ENCODE data around the gene LBX2. TPM values are rescaled to one million over a fixed set of nuclear protein-coding genes. Genes with fewer than 3 reads are reported as not detected.

LBX2 gene
- total RNA-seq, 4 donors from 2014 or later, result 0.80 to 3.8 (median 1.6) TPM; not detected in 1

DNA sequence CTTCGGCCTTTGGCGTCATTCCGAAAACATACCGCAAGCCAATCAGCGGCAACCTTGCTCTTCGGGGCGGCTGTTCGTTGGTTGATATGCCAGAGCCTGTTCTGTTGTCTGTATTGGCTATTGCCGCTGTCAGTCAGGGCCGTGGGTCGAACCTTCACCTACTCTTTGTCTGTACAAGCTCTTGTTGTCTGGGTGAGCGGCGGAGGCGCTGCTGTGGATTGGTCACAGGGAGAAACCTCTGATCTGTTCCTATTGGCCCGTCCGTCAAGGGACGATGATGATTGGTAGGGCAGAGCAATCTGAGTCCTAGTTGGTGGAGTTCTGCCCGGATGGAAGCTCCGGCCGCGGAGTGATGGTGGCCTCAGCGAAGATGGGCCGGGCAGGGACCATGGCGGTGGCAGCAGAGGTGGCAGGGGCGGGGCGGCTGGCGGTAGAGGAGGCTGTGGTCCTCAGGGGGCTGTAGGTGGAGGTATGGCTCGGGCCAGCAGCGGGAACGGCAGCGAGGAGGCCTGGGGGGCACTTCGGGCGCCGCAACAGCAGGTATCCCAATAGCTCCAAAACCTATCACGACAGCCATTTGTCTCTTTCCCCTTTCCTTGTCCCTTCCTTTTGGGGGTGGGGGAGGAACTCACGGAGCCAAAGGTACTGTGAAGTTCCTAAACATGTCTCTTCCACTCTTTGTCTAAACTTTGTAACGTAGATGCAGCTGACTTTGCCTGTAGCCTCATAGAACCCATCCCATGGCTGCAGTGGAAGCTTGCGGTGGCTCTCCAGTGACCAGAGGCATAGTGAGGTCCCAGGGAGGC is 41.1 kb downstream of the LBX2 start, which contains the start of gene WBP1:
Gene WBP1, plus strand, starts transcription at position 307 of the 806 bp plus-strand sequence. Its CDS starts 165 bp downstream, at position 472.
- Histone ChIP-seq H3K27ac (peak within 1 kb of the TSS; percentile 96 to 99 (median 98)), H3K36me3 (no peaks in the 10 kb centered on the region), H3K9me3 (no peaks in the 10 kb centered on the region), H3K4me1 (peaks cover 21 to 32% (median 27%) of the 10 kb centered on the region in 4 donors), H3K27me3 (no peaks in the 10 kb centered on the region), H3K4me3 (peak within 1 kb of the TSS; percentile 58 to 77 (median 66))
- in situ Hi-C loops (cut with MboI; ENCODE audit: low pct_ligation_motif_present in 1 of 4, low pct_unique_long_range_greater_than_20kb in 1 of 4, low sequenced_read_pairs in 3 of 4) (no loop called here), intact Hi-C loops (cut with DNase I; ENCODE audit: low total_unique reads) (no loop called here)
- TF ChIP-seq, protein P1, sequence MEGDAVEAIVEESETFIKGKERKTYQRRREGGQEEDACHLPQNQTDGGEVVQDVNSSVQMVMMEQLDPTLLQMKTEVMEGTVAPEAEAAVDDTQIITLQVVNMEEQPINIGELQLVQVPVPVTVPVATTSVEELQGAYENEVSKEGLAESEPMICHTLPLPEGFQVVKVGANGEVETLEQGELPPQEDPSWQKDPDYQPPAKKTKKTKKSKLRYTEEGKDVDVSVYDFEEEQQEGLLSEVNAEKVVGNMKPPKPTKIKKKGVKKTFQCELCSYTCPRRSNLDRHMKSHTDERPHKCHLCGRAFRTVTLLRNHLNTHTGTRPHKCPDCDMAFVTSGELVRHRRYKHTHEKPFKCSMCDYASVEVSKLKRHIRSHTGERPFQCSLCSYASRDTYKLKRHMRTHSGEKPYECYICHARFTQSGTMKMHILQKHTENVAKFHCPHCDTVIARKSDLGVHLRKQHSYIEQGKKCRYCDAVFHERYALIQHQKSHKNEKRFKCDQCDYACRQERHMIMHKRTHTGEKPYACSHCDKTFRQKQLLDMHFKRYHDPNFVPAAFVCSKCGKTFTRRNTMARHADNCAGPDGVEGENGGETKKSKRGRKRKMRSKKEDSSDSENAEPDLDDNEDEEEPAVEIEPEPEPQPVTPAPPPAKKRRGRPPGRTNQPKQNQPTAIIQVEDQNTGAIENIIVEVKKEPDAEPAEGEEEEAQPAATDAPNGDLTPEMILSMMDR (IDR thresholded peaks at IDR 0.05), result no peak
- peak; percentile 83 for TF ChIP-seq POLR2A (IDR thresholded peaks at IDR 0.05)
- TF ChIP-seq POLR2AphosphoS5 (IDR thresholded peaks at IDR 0.05), result peak in 2 of 3 donors; percentile 62 to 89
- TF ChIP-seq EP300 (IDR thresholded peaks at IDR 0.05; ENCODE audit: low read depth), result no peak
- peak; percentile 100 for DNase-seq
- WGBS, 2 donors (ENCODE audit: low coverage in 1 of 2), result 1% methylated on average over 38 of the region's 38 CpGs; no CpG with 5 or more reads in 1 of the 2 donors

DNA sequence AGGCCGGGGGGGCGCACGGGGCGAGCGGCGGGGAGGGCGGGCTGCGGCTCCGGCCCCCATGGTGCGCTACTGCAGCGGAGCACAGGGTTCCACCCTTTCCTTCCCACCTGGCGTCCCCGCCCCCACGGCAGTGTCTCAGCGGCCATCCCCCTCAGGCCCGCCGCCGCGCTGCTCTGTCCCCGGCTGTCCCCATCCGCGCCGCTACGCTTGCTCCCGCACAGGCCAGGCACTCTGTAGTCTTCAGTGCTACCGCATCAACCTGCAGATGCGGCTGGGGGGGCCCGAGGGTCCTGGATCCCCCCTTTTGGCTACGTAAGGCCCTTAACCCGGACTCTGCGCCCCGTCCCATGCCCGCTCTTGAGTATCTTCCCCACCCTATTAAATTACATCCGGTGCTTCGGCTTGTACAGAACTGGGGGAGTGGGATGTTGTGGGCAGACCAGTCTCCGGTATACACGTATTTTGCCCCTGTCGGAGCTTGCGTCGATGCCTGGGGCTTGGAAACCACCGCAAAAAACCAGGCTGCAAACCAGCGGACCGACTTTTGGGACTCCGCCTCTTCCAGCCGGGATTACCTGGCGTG is 41.8 kb downstream of the LBX2 start:
- peaks cover 21 to 32% (median 27%) of the 10 kb centered on the region in 4 donors for H3K4me1 ChIP-seq
- no peaks in the 10 kb centered on the region for H3K36me3 ChIP-seq
- H3K9me3 ChIP-seq, result no peaks in the 10 kb centered on the region
- in situ Hi-C loops (cut with MboI; ENCODE audit: low pct_ligation_motif_present in 1 of 4, low pct_unique_long_range_greater_than_20kb in 1 of 4, low sequenced_read_pairs in 3 of 4) (no loop called here), intact Hi-C loops (cut with DNase I; ENCODE audit: low total_unique reads) (loop anchor here (1.0 kb wide), 1 partner anchor 16 kb away; no protein-coding TSS in a partner anchor)
- WGBS, 2 donors (ENCODE audit: low coverage in 1 of 2), result 0% methylated on average over 4 to 34 of the region's 46 CpGs
- no peaks in the 10 kb centered on the region for H3K27me3 ChIP-seq
- TF ChIP-seq EP300 (IDR thresholded peaks at IDR 0.05; ENCODE audit: low read depth), result no peak
- TF ChIP-seq POLR2A (IDR thresholded peaks at IDR 0.05), result peak; percentile 93
- peak; percentile 92 to 96 (median 96) for TF ChIP-seq POLR2AphosphoS5 (IDR thresholded peaks at IDR 0.05)
- TF ChIP-seq, protein P1 (IDR thresholded peaks at IDR 0.05), result peak in 1 of 5 experiments; percentile 20
- peak overlapping the region; percentile 96 to 99 (median 98) for H3K27ac ChIP-seq
- DNase-seq, result peak; percentile 86
- H3K4me3 ChIP-seq, result peak overlapping the region; percentile 55 to 70 (median 63)

DNA sequence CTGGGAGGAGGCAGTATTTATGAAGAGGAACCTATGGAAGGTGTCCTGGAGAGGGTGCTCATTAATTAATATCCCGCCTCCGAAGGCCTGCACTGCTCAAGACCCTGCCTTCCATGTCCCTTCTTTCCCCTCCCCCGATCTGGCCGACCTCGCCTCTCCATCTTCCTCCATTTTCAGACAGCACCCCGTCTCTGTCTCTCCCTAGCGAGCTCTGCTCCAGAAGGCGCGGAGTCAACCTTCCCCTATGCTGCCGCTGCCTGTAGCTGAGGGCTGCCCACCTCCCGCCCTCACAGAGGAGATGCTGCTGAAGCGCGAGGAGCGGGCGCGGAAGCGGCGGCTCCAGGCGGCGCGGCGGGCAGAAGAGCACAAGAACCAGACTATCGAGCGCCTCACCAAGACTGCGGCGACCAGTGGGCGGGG is 42.3 kb downstream of the LBX2 start:
- in situ Hi-C loops (cut with MboI; ENCODE audit: low pct_ligation_motif_present in 1 of 4, low pct_unique_long_range_greater_than_20kb in 1 of 4, low sequenced_read_pairs in 3 of 4) (no loop called here), intact Hi-C loops (cut with DNase I; ENCODE audit: low total_unique reads) (loop anchor here (1.0 kb wide), 1 partner anchor 16 kb away; no protein-coding TSS in a partner anchor)
- Histone ChIP-seq H3K9me3 (no peaks in the 10 kb centered on the region), H3K27me3 (no peaks in the 10 kb centered on the region), H3K4me3 (peak overlapping the region; percentile 55 to 70 (median 63)), H3K4me1 (peaks cover 21 to 32% (median 27%) of the 10 kb centered on the region in 4 donors), H3K36me3 (no peaks in the 10 kb centered on the region), H3K27ac (peak overlapping the region; percentile 96 to 99 (median 98))
- WGBS, 2 donors (ENCODE audit: low coverage in 1 of 2), result 1 to 3% methylated on average over 8 to 13 of the region's 27 CpGs
- DNase-seq, result no peak
- TF ChIP-seq, protein P1 (IDR thresholded peaks at IDR 0.05), result no peak
- TF ChIP-seq EP300 (IDR thresholded peaks at IDR 0.05; ENCODE audit: low read depth) (no peak), POLR2A (IDR thresholded peaks at IDR 0.05) (no peak), POLR2AphosphoS5 (IDR thresholded peaks at IDR 0.05) (no peak)

Measured in transverse colon (tissue), 4 donors.